NCI-H748 (cell line): Measurements from ENCODE around the gene PSG2.
"Not testable (repeated sequence)": the region's sequence is repeated elsewhere in the genome, so short reads cannot be mapped to it uniquely, and the experiment has no call there.

ENCODE experiments used
- DNase-seq: peaks from one replicate; lab custom pipeline; 2025; ENCODE audit not compliant: unreplicated experiment; lab: John Stamatoyannopoulos, UW

Gene PSG2

DNA sequence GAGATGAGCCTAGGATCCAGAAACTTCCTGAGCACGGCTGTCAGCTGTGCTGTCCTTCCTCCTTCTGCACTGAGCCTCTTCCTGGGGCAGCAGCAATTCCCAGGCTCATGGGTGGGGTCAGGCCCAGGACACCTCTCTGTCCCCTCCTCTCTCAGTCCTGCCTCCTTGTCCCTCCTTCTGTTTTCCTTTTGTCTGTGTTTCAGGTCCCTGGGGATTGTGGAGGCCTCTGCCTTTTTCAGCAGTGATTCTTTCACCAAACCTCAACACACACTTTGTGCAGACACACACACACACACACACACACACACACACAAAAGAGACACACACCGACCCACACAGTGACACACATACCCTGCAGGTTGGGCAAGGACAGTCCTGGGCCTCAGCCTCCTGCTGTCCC lies at the start of gene PSG2:
PSG2 (minus strand) TSS at position 101 of the 400 bp plus-strand sequence. CDS start 132 bp downstream, outside the sequence.
- DNase-seq, result not testable (repeated sequence)

DNA sequence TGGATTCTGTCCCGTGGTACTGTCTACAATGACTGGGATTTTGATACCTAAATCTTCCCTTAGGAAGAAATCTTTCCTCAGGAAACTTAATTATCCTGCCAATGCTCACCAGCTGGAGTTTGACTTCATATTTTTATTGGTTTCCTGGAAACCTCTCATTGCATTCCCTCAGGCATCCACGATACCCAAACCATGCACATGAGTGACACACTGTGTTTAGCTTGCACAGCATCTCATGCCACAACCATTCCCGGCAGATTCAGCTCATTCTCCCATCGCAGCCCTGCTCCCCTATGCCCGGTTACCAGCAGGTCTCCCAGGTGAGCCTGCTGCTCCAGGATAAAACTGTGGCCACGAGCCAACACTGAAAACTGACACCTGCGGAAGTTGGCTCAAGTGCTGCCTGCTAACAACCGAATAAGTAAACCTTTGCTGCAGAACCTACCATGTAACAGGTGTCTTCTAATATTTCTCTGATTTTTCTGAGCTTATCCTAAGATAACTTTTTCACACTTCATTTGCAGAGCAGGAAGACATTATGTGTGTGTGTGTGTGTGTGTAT lies 48.9 kb upstream of the PSG2 start:
- DNase-seq, result peak; percentile 93

DNA sequence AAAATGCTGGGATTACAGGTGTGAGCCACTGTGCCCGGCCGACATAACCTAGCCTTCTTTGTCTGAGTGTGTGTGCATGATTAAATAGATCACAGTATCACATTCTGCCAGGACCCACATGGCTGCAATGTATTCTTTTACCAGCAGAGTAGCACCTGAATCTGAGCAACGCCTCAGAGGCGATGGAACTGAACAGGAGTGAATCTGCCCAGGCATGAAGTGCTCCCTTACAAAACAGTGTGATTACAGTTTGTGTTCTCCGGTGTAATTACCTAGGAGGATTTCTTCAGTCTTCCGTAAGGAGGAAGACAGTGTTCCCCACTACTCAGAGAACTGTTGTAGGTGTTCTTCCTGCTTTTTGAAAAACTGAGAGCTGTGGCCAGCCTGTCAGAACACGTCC lies 46.7 kb upstream of the PSG2 start:
- DNase-seq, result not testable (repeated sequence)

DNA sequence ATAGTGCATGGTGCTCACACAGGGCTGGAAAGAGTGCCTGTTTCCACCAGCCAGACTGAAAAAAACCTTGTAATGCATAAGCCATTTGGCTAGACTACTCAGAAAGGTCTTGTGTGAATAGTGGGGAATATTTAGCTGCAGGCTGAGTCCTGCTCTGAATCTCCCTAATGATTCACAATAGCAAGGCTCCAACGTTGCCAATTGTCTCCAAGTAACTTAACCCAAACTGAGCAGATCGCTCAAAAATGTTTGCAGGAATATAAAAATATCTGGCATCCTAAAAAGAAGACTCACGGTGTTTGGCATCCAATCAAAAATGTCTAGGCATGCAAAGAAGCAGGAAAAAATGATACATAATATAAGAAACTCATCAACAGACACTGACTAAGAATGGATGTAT lies 44.8 kb upstream of the PSG2 start:
- not testable (repeated sequence) for DNase-seq

DNA sequence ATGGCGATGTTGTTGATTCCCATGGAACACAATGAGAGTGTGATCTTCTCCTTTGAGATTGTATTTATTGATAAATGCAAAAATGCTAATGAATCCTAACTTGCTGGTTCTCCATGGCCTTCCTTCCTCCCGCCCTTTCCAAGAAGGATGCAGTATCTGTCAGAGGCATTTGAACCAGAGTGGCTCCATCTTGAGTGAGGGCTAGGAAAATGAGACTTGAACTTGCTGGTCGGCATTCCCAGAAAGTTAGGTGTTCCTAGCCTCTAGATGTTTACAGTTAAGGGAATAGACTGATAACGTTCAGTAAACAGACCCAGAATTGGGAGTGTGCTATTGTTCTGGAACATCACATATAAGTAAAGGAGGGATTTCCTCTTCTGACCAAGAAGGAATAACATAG lies 44.2 kb upstream of the PSG2 start:
- no peak for DNase-seq

DNA sequence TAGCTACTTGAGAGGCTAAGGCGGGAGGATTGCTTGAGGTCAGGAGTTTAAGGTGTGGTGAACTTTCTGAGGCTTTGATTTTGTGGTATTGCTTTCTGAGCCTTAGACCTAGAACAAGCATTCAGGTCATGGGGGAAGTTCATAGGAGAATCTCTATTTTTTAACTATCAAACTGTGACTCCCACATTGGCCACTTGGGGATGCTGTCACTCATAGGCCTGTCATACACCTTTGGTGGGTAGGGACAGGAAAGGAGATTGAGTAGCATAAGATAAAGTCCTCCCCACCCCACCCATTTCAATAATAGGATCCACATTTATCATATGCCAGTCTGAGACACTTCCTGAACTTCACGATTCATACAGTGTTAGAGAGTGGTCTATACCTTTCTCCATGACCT lies 41.9 kb upstream of the PSG2 start:
- no peak for DNase-seq

DNA sequence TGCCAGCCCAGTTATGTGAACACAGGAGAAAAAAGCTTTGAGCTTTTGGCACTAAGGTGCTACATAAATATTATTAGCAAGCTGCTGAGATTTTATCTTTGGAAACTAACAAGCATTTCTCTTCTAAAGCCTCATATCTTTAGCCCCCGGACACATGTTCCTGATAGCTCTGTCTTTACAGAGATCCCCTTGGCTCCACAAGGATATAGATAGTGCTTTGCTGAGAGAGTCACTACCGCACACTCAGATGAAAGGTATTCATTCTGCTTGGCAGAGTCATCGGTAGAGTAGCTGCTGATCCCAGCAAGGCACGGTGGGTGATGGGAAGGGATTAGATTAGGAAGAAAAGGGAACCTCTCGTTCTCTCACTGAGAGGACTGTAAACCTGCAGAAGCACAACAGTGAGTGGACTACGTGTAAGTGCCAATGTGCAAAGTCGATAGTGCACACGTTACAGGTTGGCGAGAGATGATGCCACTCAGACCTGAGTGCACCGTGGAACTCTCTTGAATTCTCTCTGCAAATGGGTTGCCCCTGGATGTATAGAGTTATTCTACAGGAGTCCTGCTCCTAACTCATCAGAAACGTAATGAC lies 38.0 kb upstream of the PSG2 start:
- DNase-seq, result not testable (repeated sequence)

DNA sequence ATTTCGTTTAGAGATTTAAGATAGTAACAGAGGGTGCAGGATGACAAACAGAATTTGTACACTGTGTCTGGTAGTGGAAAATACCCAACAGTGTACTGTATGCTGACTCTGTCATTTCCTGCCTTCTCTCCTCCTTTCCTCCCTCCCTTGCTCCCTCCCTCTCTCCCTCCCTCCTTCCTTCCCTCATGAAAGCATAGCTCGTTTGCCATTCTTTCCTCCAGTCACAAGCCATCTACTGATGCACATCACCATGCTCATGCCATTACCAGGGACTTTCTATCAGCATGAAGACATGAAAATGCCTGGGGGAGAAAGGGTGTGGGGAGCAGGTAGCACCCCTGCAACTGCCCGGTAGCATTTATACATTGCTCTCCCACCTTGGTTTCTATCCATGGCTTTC lies 37.0 kb upstream of the PSG2 start:
- DNase-seq, result not testable (repeated sequence)

DNA sequence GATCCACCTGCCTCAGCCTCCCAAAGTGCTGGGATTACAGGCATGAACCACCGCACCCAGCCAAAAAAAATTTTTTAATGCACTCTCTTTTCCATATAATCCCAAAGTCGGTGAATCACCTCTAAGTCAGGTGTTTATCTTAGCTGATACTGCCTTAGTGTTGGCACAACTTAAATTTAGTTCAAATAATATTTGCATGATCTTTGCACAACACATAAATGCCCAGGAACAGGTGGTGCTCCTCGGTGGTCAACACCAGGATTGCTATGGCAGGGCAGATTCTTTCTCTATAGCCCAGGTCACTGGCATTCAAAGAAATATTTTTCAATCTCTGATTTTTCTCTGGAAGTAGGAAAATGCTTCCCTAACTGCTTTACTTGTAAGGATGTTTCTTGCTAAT lies 33.9 kb upstream of the PSG2 start:
- DNase-seq, result not testable (repeated sequence)

DNA sequence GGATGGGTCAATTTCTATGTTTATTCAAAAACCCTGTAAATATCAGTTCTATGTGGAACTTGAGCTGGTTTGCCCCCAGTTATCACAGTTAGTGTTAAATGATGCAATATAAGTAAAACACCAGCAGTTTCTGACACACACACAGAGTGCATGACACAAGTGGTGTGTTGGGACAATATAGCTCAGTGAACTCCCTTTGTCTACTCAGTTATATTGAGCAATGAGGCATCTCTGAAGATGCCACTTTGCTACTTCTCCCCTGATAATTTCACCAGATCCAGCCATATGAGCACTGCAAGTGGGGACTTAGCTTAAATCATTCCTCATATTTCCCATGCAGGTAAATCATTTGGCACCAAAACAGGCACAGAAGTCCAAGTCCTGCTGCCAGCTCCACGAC lies 33.0 kb upstream of the PSG2 start:
- not testable (repeated sequence) for DNase-seq

DNA sequence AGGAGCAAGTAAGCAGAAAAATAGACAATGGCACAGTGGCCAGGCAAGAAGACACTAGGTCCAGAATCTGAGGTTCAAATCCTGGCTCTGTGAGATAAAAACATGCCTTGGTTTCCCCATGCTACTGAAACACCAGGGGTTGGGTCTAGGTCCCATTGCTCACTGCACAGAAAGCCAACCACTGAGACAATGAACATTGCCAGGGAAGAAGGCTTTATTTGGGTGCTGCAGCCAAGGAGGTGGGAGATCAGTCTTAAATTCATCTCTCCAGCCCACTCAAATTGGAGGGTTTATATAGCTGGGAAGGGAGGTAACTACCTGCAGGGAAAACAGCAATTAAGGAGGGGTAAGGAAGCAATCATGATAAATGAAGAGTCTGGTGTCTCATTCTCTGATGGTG lies 32.6 kb upstream of the PSG2 start:
- not testable (repeated sequence) for DNase-seq

DNA sequence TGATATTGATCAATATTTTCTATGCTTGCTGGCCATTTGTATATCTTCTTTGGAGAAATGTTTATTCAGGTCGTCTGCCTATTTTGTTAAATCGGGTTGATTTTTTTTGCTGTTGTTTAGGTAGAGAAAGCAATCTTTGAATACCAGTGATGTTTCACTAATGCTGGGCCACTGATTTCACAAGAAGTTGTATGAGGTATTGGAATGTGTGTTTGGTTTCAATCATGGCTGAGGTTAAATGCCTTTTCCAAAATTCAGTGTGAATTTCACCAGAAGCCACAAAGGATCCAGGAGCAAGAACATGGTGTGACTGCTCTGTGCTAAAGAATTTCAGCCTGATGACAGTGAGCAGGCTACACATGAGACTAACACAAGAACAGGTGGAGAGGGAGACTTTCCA lies 32.1 kb upstream of the PSG2 start:
- DNase-seq, result not testable (repeated sequence)

DNA sequence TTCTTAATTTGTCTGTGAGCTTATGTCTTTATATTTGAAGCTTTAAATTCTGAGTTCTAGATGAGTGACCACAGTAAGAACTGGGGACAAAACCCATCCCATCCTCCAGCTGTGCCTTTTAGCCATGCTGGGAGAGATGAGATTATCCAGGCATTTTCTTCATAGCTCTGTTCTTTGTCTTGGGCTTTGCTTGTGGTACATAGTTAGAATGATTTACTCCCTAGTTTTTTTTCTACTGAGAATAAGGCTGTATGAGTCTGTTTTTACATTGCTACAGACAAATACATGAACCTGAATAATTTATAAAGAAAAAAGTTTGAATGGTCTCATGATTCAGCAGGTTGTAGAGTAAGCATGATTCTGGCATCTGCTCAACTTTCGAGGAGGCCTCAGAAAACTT lies 24.9 kb upstream of the PSG2 start:
- DNase-seq, result not testable (repeated sequence)

DNA sequence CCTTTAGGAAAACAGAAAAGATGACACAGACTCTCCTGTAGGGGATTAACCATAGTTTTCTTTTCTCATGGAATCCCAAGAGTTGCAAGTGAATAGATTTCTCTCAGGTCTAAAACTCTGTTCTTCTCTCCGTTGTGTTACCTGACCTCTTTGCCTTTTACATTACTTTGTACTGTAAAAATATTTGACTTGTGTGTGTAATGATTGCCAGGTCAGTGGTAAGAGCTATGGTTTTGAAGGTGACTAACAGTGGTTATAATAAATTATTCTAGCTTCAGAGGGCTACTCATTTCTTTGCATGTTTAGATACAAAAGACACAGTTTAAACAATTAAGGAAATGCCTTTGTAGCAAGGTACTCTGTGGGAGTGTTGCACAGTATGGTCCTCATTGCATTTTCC lies 23.0 kb upstream of the PSG2 start:
- no peak for DNase-seq

DNA sequence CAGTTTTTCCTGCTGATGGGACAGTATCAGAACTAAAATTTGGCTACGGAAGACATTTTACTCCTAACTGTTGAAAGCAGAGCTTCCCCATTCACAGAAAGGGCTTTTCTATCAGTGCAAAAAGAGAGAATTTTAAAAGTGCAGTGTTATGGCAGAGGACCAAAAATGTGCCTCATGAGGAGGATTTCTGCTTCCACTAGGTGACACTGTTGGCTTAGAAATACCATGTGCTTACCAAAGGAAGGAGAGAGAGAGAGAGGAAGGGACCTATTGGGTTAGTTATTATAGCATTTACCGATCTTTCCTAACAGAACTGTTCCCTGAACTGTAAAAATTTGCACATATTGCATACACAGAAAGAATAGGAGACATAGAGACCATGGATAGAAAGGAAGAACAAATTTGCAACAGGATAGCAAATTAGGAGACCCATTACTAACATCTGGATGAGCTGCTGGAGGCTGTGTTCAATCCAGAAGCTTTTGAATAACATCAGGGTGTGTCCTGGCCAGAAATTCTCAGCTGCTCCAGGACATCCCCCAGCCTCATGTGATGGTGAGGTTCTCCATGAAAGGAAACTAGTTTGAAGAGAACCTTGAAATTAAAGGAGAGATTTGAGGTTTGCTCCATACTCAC lies 21.8 kb upstream of the PSG2 start:
- peak; percentile 60 for DNase-seq

DNA sequence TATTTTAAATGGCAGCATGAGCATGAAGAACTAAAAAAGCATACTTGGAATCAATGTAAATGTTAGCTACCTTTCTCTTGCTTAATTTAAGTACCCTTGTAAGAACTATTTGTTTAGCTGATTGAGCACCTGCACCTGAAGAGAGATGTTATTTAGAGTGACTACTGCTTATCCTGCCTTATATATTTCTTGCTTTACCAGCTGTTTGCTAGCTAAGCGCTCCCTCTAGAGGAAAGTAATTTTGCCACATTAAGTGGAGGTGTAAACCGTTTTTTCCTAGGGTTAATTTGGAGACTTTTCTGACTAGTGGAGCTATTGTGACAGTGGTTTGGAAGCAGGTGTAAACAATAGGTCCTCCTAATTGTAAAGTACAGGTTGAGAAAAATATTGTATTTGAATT lies 19.4 kb upstream of the PSG2 start:
- no peak for DNase-seq

DNA sequence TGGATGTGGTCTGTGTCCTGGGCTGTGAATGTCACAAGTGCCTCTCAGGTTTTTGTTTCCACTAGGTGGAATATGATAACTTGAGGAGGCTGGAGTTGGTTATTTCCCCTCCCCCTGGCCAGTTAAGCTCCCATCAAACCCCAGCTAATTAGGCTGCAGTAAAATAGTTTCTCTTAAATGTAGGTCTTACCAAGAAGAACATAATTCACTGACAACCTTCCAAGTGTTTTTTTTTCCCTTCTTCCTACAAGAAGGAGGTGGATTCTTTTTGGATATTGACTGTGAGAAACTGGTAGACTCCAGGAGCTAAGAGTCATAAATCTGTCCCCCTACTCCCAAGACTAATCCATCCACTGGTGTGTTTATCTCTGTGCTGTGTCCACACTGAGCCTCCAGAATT lies 15.9 kb upstream of the PSG2 start:
- not testable (repeated sequence) for DNase-seq

DNA sequence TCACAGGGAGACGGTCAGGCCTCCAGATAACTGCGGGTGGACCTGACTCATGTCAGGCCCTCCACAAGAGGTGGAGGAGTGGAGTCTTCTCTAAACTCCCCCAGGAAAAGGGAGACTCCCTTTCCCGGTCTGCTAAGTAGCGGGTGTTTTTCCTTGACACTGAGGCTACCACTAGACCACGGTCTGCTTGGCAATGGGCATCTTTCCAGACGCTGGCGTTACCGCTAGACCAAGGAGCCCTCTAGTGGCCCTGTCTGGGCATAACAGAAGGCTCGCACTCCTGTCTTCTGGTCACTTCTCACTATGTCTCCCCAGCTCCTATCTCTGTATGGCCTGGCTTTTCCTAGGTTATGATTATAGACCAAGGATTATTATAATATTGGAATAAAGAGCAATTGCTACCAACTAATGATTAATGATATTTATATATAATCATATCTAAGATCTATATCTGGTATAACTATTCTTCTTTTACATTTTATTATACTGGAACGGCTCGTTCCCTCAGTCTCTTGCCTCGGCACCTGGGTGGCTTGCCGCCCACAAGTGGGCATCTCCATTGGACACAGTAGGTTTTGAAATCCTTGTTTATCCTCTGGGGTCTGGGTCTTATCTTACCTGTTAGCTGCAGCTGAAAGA lies 5.3 kb upstream of the PSG2 start:
- DNase-seq, result peak; percentile 57

DNA sequence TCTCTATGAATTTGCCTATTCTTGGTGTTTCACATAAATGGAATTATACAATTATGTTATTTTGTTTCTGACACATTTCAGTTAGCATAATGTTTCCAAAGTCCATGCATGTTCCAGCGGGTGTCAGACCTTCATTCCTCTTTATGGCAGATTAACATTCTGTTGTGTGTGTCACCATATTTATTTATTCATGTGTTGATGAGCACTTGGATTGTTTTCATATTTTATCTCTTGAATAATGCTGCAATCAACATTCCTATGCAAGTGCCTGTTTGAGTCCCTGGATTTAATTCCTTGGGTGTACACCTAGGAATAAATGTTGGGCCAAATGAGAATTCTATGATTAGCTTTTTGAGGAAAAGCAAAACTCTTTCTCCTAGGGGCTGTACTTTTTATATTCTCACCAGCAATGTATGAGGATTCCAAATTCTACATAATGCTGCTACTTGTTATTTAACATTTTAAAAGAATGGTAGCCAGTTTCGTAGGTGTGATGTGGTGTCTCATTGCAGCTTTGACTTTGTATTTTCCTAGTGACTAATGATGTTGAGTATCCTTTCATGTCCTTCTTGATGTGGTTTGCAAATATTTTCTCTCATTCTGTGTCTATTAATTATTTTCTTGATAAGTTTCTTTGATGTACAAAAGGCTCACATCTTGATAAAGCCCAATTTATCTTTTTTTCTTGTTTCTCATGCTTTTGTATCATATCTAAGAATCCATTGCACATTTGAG lies 3.5 kb upstream of the PSG2 start:
- not testable (repeated sequence) for DNase-seq

DNA sequence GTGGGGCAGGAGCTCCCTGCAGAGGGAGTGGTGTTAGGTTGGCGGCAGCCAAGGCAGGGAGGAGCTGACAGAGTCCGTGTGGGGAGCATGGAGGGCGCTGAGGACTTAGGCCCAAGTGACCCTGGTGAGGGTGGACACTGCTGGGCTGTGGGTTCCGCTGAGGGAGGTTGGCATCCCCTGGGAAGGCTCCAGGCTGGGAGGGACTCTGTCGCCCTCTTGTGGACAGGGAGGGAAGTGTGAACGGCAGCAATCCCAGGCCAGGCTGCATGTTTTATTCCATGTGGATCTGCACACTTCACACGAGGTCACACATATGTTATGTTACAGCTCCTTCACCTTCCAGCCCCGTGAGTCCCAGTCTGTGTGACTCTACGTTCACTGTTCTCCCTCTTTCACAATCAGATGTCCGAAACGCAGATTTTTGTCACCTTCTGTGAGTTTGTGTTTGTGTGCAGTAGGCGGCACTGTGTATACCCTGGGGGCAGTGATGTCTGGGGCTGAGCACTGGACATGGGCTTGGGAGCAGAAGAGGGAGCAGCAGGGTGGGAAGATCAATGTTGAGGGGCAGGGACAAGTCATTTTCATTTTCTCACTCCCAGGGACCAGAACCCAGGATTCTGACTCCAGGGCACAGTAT lies 1.8 kb upstream of the PSG2 start:
- peak; percentile 11 for DNase-seq

DNA sequence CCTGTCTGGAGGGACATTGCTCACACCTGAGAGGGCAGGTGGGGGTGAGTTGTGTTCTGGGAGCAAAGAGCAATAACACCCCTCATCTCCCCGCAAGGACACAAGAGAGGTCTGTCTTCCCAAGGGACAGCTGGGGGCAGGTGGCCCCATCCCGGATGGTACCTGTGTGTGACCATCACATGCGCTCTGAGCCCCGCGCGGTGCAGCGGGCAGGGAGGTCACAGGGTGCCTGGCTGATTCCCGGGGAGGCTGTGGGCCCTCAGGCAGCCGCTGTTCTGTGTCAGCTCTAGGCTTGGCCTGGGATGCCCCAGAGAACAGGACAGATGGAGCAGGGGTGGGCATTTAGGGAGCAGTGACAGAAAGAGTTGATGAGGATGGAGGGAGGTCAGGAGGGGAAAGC lies 1.2 kb upstream of the PSG2 start:
- DNase-seq, result not testable (repeated sequence)
